Stimulated activated CD8-positive, alpha-beta memory T cell treated with anti-CD3 and anti-CD28 coated beads, Interleukin-15, amount 100 ng/mL, for 24 hours (primary cell): Measurements from ENCODE around the gene FLVCR2.
"Not testable (repeated sequence)": the region's sequence is repeated elsewhere in the genome, so short reads cannot be mapped to it uniquely, and the experiment has no call there.

Source experiments
- DNase-seq: peaks from one replicate; pipeline ENCODE4 v3.0.0-alpha.2; 2020; ENCODE audit warnings: low read depth

The FLVCR2 gene

GRCh38 chr14:75595226-75595625, 16.8 kb downstream of the FLVCR2 start:
- DNase-seq, result no peak

GRCh38 chr14:75597149-75597548, 18.7 kb downstream of the FLVCR2 start:
- no peak for DNase-seq

DNA sequence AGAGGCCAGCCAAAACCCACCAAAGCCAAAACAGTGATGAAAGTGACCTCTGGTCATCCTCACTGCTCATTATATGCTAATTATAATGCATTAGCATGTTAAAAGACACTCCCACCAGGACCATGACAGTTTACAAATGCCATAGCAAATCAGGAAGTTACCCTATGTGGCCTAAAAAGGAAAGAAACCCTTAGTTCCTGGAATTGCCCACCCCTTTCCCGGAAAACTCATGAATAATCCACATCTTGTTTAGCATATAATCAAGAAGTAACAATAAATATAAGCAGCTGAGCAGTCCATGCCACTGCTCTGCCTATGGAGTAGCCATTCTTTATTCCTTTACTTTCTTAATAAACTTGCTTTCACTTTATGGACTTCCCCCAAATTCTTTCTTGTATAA, 21.7 kb downstream of the FLVCR2 start:
- DNase-seq, result not testable (repeated sequence)

DNA sequence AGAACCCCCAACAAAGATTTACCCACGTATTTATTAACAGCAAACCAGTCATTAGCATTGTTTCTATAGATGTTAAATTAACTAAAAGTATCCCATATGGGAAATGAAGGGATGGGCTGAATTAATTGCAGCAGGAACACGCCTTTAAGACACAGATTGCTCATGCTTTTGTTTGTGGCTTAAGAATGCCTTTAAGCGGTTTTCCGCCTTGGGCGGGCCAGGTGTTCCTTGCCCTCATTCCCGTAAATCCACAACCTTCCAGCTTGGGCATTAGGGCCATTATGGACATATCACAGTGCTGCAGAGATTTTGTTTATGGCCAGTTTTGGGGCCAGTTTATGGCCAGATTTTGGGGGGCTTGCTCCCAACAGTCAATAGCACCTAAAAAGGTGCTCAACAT, 22.6 kb downstream of the FLVCR2 start:
- DNase-seq, result not testable (repeated sequence)

GRCh38 chr14:75602503-75602902, 24.1 kb downstream of the FLVCR2 start:
- no peak for DNase-seq

DNA sequence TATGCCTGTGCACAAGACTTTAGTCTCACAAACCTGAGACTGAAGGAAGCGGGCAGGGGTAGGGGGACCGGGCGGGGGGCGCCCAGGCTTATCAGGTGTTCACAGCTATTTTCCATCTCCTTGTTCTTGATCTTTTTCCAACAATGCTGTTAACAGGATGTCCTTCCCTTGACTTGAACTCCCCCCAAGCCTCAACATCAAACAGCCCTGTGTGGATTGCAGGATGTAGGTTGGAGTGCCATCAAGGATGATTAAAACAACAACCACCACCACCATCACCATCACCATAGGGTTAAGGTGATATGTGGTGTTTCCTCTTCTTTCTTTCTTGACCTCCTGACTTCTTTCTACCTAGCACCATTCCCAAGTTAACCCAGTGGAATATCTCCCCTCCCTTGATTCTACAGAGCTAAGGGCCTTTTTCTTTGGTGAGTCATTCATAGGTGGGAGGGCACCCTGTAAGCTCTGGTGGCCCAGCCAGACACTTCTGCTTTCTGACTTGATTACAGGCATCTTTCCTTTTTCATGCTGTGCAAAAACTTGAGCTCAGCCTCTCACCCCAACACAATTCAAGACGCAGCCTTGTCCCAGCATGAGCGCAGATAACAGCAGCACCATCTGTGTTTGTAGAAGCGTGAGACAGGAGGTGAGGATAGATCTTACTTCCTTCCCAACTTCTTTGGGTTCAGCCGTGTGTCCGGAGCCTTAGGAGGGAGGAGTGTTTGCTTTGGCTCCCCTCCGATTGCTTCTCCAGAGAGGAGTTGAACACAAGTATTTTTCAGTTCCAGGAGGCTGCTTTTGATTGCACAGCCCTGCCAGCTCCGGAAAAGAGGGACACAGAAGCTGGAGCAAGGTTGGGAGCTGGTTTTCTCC, 26.8 kb downstream of the FLVCR2 start:
- DNase-seq, result no peak

GRCh38 chr14:75605916-75606315, 27.5 kb downstream of the FLVCR2 start:
- DNase-seq, result no peak

DNA sequence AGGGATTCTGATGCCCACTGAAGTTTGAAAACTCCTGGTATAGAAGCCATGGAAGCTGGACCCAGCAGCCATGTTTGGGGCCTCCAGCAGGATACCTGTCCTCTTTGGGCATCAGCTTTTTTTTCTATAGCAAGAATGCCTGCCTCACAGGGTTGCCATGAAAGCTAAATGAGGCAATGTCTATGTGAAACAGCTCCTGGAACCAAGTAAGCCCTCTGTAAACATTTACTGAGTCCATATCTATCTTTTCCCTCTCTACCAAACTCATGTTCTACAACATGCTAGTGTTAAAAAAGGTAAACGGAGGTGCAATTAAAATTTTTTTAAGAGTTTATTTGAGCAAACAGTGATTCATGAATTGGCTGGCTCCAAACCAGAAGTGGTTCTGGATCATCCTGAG, 28.6 kb downstream of the FLVCR2 start:
- DNase-seq, result no peak

GRCh38 chr14:75607842-75608640, 29.6 kb downstream of the FLVCR2 start:
- DNase-seq, result no peak

DNA sequence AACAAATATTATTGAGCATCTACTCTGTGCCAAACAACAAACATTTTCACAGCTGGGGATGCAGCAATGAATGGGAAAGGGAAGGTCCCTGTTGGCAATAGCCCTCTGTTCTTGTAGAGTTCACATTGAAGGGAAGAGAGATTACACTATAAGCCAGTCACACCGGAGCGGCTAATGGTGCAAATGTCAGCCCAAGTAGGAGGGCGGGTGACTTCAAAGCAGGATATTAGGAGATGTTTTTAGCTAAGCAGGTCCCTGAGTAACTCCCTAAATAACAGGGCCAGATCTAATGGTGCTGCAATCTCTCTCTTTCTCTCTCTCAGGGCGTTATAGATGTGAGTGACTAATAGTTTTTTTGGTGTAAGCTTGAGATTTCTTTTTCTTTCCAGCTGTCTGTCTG, 30.7 kb downstream of the FLVCR2 start:
- no peak for DNase-seq

DNA sequence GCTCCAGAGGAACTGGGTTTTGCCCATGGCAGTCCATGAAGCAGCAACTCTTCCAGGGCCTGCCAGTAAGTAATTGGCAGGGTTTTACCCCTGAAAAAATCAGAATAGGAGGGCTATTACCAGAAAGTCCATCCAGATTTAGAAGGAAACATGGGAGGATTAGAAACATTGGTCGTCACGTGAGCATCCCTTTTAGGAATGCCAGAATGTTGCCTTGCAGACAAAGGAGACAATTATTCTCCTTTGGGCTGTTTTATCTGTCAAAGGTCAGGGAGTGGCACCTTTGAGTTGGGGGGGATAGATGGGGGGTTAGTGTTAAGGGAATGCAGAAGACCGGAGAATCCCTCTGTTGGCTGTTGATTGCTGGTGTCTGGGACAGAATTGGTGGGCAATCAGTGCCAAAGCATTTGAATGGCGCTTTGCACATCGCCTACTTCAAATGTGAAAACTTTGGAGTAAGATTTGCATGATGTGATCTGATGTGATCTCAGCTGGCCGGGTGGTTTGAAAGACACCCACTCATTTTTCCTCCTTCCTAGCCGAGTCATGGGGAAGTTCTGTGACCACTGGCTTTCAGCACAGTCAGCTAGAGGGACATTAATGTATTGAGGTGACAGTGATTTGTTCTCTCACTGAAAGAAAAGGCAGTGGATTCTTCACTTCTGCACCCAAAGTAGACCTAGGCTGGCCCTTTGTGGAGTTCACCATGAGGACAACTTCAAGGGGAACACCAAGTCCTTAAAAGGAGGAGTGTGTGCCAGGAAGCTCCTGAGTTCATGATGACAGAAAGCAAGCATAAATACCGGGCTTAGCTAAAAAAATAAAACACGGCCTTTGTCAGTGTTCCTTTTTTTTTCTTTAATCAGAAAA, 31.4 kb downstream of the FLVCR2 start:
- no peak for DNase-seq

GRCh38 chr14:75610834-75611233, 32.4 kb downstream of the FLVCR2 start:
- no peak for DNase-seq

GRCh38 chr14:75612157-75612556, 33.7 kb downstream of the FLVCR2 start:
- DNase-seq, result no peak

DNA sequence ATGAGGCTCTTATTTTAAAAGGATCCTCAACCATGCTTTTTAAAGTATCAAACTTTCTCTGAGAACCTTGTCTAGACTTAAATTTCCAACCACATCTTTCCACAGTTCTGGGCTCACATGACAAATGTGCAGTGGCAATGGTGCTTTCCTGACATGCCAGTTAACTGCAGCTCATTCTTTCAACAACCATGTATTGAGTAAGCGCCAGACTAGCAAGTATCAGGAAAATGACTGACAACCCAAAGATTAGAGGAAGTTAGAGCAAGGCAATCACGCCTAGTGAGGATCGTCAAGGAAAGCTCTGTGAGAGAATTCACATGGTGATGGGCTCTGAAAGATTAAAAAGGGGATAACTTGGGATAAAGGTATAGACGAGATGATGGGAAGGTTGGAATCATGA, 35.8 kb downstream of the FLVCR2 start:
- no peak for DNase-seq

DNA sequence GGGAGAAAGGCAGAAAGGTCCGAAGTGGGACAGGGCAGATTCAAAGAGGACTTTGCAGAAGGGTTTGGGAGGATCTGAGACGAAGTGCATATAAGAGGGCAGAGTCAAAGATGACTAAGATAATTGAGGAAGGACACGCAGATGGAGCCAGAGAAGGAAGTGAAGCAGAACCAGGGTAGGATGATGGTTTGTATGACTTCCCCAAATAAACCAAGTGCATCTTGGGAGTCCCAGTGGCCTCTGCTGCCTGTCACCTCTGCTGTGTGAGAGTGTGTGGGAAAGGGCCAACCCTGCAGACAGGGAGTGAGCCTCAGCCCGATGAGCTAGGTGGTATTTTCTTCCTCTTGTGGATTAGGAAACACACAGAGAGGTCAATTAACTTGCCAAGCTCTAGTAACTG, 36.8 kb downstream of the FLVCR2 start:
- DNase-seq, result no peak

- no peak for DNase-seq
Observed at GRCh38 chr14:75619548-75619947, 41.1 kb downstream of the FLVCR2 start.

DNA sequence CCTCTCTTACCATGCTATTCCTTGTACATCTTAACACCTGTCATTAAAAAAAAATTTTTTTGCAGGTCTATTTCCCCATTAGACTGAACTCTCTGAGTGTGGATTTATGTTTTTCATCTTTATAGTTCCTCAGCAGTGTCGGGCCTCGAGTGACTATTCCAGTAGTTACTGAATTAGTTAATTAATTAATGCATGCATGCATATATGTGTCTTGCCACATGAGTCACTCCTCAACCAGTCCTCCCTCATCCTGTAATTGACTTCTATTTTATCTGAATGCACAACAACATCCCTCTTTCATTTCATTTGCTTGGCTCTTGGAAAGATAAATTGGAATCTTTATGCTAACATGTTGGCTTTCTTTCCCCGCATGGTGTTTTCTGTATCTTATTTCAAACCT, 46.6 kb downstream of the FLVCR2 start:
- no peak for DNase-seq

GRCh38 chr14:75626396-75626795, 48.0 kb downstream of the FLVCR2 start:
- no peak for DNase-seq

GRCh38 chr14:75626863-75627262, 48.4 kb downstream of the FLVCR2 start:
- DNase-seq, result no peak

GRCh38 chr14:75627406-75627805, 49.0 kb downstream of the FLVCR2 start:
- DNase-seq, result no peak

- no peak for DNase-seq
Observed at GRCh38 chr14:75628816-75629215, 50.4 kb downstream of the FLVCR2 start.

GRCh38 chr14:75630695-75631452, 52.5 kb downstream of the FLVCR2 start:
- no peak for DNase-seq
